HG03039 (cell line): ENCODE measurements around the gene FAM3A.

Experiments used
- ATAC-seq: cut with Tn5 transposase; IDR thresholded peaks from one replicate; pipeline ENCODE4 v1.9.1; 2021; ENCODE audit warnings: mild to moderate bottlenecking, moderate library complexity; ENCODE audit not compliant: unreplicated experiment

FAM3A gene

GRCh38 chrX:154464806-154465365 lies 51.1 kb downstream of the FAM3A start:
- ATAC-seq, result no peak

- no peak for ATAC-seq
Observed at GRCh38 chrX:154463611-154464220, 52.3 kb downstream of the FAM3A start.

- no peak for ATAC-seq
Observed at GRCh38 chrX:154462396-154462795, 53.6 kb downstream of the FAM3A start.

GRCh38 chrX:154460326-154460725 lies 55.7 kb downstream of the FAM3A start:
- ATAC-seq, result no peak

GRCh38 chrX:154459832-154460231 lies 56.2 kb downstream of the FAM3A start:
- ATAC-seq, result no peak

GRCh38 chrX:154458954-154459778 lies 56.9 kb downstream of the FAM3A start:
- ATAC-seq, result no peak

- no peak for ATAC-seq
Observed at GRCh38 chrX:154458116-154458953, 57.7 kb downstream of the FAM3A start, which contains the start of gene PLXNA3. TSS of gene PLXNA3 (plus strand) at chrX:154458281. CDS start at chrX:154460184, 1,903 bp downstream.

GRCh38 chrX:154457491-154458115 lies 58.4 kb downstream of the FAM3A start:
- no peak for ATAC-seq
